Mammary epithelial cell (primary cell): Measurements from ENCODE around the gene MAPKBP1.

ENCODE experiments used
- EZH2 ChIP-seq: IDR thresholded peaks from 2 replicates; pipeline ENCODE4 v1.6.1; 2012; ENCODE audit warnings: low read length, inconsistent platforms, borderline replicate concordance
- TF ChIP-seq, protein P1 (sequence below), 2 donors: IDR thresholded peaks in 1 of 2; conservative IDR thresholded peaks in 1 of 2; 2 replicates each; pipeline ENCODE4 v1.5.1; 2011 to 2012; ENCODE audit warnings: inconsistent platforms in 2 of 2, low read length in 2 of 2, mild to moderate bottlenecking in 2 of 2, control low read depth in 1 of 2, low read depth in 1 of 2; ENCODE audit not compliant: insufficient read depth in 1 of 2; ENCODE audit errors: extremely low read depth in 1 of 2

- TF ChIP-seq, protein P1, sequence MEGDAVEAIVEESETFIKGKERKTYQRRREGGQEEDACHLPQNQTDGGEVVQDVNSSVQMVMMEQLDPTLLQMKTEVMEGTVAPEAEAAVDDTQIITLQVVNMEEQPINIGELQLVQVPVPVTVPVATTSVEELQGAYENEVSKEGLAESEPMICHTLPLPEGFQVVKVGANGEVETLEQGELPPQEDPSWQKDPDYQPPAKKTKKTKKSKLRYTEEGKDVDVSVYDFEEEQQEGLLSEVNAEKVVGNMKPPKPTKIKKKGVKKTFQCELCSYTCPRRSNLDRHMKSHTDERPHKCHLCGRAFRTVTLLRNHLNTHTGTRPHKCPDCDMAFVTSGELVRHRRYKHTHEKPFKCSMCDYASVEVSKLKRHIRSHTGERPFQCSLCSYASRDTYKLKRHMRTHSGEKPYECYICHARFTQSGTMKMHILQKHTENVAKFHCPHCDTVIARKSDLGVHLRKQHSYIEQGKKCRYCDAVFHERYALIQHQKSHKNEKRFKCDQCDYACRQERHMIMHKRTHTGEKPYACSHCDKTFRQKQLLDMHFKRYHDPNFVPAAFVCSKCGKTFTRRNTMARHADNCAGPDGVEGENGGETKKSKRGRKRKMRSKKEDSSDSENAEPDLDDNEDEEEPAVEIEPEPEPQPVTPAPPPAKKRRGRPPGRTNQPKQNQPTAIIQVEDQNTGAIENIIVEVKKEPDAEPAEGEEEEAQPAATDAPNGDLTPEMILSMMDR (conservative IDR thresholded peaks at IDR 0.05 in 1 of 2, IDR thresholded peaks at IDR 0.05 in 1 of 2; ENCODE audit: extremely low read depth in 1 of 2, insufficient read depth in 1 of 2, low read depth in 1 of 2, low read length in 2 of 2), result no peak
- no peak for TF ChIP-seq EZH2
These were observed 39.2 kb upstream of the MAPKBP1 start for GRCh38 chr15:41735046-41735445.
